Limb (tissue), 2 donors: ENCODE results near the gene RDH16.

Source experiments
- DNase-seq, 2 donors: peaks; one replicate each; pipeline ENCODE4 v3.0.0-alpha.2; 2016; ENCODE audit errors: extremely low spot score in 2 of 2

Gene RDH16

GRCh38 chr12:56957229-56958052 is at the start of gene RDH16:
Gene RDH16 (minus strand): TSS chr12:56957608. CDS start chr12:56957462, 146 bp downstream.
- no peak for DNase-seq

- DNase-seq: no peak
Observed at GRCh38 chr12:57006809-57007475, 49.5 kb upstream of the RDH16 start.

GRCh38 chr12:57005980-57006808 is 48.8 kb upstream of the RDH16 start, which contains the start of gene ZBTB39:
Gene ZBTB39 (minus strand): TSS chr12:57006546. CDS start chr12:57004917, 1,629 bp downstream.
- DNase-seq: peak; percentile 64 to 85

- no peak for DNase-seq
Observed at GRCh38 chr12:57004651-57005050, 47.2 kb upstream of the RDH16 start.

GRCh38 chr12:57003395-57003794 is 46.0 kb upstream of the RDH16 start:
- no peak for DNase-seq

- DNase-seq: peak in 1 of 2 donors; percentile 58
Observed at GRCh38 chr12:57001448-57001906, 44.1 kb upstream of the RDH16 start.

- no peak for DNase-seq
Observed at GRCh38 chr12:57000393-57000792, 43.0 kb upstream of the RDH16 start.

GRCh38 chr12:56999456-56999855 is 42.0 kb upstream of the RDH16 start:
- DNase-seq: no peak

GRCh38 chr12:56998981-56999380 is 41.6 kb upstream of the RDH16 start:
- DNase-seq: no peak

- no peak for DNase-seq
Observed at GRCh38 chr12:56998316-56998715, 40.9 kb upstream of the RDH16 start.

GRCh38 chr12:56996793-56997545 is 39.6 kb upstream of the RDH16 start:
- DNase-seq: no peak

- DNase-seq: no peak
Observed at GRCh38 chr12:56995930-56996496, 38.6 kb upstream of the RDH16 start.

- no peak for DNase-seq
Observed at GRCh38 chr12:56995201-56995929, 38.0 kb upstream of the RDH16 start.

GRCh38 chr12:56994231-56994746 is 36.9 kb upstream of the RDH16 start:
- DNase-seq: no peak

- DNase-seq: no peak
Observed at GRCh38 chr12:56993346-56993745, 35.9 kb upstream of the RDH16 start.

- DNase-seq: no peak
Observed at GRCh38 chr12:56991319-56992246, 34.2 kb upstream of the RDH16 start.

- DNase-seq: no peak
Observed at GRCh38 chr12:56990648-56991318, 33.4 kb upstream of the RDH16 start.
